Cerebellar cortex (tissue), 1 donor: Measurements from ENCODE around the gene M1AP.

Experiments used
- DNase-seq: peaks from one replicate; pipeline ENCODE4 v3.0.0-alpha.2; 2015; ENCODE audit warnings: low spot score

M1AP gene

GRCh38 chr2:74525717-74526648, 122.1 kb downstream of the M1AP start, which contains the start of gene DQX1:
DQX1 (minus strand) TSS chr2:74526231; CDS start chr2:74525729, 502 bp downstream.
- DNase-seq: peak; percentile 69

GRCh38 chr2:74524955-74525716, 123.0 kb downstream of the M1AP start:
- DNase-seq: no peak

DNA sequence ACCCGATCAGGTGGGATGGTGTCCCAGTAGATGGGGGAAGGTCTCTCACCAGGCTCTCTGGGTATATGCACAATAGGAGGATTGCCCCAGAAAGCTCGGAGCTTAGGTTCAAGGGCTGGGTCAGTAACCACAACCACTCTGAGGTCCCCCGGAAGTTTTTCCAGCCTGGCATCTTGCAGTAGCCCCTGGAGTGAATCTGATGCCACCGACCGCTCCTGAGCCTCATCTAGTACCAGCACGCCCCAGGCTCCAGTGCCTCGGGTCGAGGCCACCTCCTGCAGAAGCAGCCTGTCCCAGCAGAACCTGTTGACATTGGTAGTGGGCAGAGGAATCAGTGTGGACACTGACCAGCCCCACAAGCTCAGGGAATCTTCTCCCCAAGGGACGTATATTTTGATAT, 124.1 kb downstream of the M1AP start:
- DNase-seq: no peak

- no peak for DNase-seq
Observed at GRCh38 chr2:74522516-74522915, 125.6 kb downstream of the M1AP start.

- no peak for DNase-seq
Observed at GRCh38 chr2:74516650-74517049, 131.5 kb downstream of the M1AP start.

DNA sequence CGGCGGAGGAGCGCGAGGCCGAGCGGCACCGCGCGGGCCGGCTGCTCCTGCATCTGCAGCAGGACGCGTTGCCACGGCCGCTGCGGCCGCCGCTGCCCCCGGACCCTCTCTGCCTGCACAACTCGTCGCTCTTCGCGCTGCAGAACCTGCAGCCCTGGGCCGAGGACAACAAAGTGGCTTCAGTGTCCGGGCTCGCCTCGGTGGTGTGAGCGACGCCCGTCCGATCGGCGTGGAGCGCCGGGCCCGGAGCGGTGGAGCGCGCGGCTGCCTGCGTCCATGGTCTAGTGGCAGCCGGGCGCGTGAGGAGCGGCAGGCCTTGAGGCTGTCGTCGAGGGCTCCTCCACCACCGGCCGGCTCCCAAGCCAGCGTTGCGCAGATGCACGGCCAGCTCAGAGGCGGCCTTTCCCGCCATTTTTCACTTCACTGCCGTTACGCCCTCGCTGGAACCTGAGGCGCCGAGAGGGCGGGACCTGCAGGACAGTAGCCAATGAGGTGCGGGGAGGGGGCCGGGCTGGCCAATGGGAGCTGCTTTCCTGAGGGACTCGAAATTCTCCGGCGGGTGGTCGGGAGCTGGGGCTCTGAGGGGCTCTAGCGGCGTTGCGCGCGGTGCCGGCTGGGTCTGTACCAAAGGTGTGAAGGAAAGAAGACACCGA, 132.0 kb downstream of the M1AP start:
- peak; percentile 22 for DNase-seq

- no peak for DNase-seq
Observed at GRCh38 chr2:74515271-74515980, 132.7 kb downstream of the M1AP start.

- no peak for DNase-seq
Observed at GRCh38 chr2:74514368-74515270, 133.5 kb downstream of the M1AP start, which contains the start of gene TLX2. TLX2 (plus strand) TSS chr2:74514450; CDS start chr2:74514807, 357 bp downstream.

DNA sequence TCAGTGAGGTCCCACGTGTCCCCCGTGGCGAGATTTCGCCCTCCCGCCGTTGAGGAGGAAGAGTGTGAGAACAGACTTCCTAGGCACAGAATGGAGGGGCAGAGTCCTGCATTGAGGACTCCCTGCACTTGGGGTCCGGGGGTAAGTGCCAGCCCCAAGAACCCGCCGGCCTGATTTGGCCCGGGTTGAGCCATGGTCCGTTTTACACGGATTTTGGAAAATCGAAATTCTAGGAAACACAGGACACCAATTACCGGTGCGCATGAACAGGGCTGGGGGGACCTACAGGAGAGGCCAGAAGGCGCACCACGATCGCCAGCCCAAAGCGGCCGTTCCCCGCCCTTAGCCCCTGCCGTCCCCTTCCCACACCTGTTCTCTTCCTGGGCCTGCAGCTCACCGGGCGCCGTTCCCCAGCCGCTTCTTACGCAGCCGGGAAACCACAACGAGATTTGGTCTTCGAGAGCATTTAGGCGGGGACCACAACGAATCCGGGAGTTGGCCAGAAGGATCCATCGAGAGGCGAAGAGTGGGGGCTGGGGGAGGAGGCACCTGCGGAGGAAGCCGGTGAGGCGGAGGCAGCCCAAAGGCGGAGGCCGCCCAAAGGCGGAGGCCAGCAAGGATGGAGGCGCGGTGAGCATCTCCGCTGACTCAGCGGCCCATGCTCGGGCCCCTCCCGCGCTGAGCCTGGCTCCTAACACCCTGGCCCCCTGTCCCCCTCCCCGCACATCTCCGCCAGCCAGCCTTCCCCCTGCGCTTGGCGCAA, 134.3 kb downstream of the M1AP start:
- DNase-seq: no peak

DNA sequence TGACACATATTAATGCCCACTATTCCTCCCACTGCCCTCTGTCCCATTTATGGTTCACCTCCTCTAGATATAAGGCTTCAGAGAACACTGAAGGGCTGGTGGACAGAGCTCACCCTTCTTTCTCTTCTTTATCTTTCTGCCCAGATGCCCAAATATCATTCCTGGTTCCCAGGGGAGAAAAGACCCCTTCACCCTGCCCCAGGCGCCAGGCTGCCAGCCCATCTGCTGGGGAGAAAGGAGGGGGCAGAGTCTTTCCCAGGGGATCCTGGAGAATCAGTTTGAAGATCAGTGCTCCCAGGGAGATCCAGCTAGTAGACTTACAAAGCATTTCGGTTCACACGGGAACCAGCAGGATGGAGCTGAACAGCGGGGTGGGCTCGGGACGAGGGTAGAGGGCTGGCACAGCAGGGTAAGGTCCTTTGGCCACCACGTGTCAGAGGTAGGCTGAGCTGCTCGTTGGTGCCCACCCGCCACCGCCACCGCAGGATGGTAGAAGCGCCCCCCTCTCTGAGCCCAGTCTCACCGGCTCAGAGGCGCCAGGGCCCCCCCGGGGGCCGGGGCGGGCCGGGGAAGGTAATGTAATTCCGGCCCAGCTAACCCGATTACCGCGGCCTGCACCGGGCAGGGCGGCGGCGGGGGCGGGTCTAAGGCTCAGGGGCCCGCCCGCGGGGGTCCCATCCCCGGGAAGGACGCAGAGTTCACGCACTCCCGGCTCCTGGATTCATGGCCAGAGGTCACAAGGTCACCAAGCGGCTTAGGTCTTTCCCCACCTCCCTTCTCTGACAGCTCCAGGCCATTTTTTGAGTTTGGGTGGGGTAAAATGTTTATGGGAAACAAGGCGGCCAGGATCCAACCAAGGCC, 135.2 kb downstream of the M1AP start:
- no peak for DNase-seq

GRCh38 chr2:74511104-74511989, 136.8 kb downstream of the M1AP start:
- DNase-seq: no peak

- no peak for DNase-seq
Observed at GRCh38 chr2:74510272-74510671, 137.9 kb downstream of the M1AP start.

- DNase-seq: peak; percentile 48
Observed at GRCh38 chr2:74507926-74508520, 140.1 kb downstream of the M1AP start.
